Camera-type eye (tissue), 1 donor: ENCODE results near the gene TMIE. TPM values are rescaled to one million over a fixed set of nuclear protein-coding genes. Genes with fewer than 3 reads are reported as not detected.

Experiments used
- total RNA-seq: library from RNA; depleted of rRNA; stranded (reverse); fragments of >200 nt; gene quantifications from one replicate; pipeline ENCODE4 v1.2.3, GENCODE V29; 2014

The TMIE gene
- total RNA-seq, result 3.0 TPM

DNA sequence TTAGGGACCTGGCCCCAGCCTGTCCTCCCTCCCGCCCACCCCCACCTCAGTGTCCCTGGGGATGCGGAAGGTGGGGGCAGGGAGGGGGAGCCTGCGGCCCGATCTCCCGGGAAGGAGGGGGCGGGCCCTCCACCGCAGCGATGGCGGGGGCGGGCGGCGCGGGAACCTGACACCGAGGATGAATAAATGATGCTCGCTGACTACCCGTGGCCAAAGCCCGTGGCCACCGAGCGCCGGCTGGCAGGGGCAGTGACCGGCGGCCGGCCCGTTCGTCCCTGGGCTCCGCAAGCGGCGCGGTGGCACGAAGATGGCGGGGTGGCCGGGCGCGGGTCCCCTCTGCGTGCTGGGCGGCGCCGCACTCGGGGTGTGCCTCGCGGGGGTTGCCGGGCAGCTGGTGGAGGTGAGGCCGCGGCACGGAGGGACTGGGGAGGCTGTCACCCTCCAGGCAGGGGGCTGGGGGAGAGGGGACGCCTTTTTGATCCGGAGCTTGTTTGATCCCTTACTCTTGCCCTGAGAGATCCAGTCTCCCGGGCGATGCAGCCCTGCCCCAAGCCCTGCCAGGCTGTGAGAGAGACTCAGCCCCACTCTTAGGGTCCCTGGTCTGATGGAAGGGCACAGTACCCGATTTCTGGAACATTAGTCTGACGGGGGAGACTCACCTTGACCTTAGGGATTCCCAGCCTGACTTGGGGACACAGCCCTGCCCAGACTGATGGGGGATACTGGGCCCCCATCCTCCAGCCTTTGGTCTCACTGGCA is at the start of gene TMIE:
Gene TMIE, plus strand, starts transcription at position 212 of the 759 bp plus-strand sequence. Its CDS starts 96 bp downstream, at position 308.

GRCh38 chr3:46693038-46693891 is 7.9 kb upstream of the TMIE start, which contains the start of gene ALS2CL:
ALS2CL (minus strand) TSS chr3:46693679; CDS start chr3:46689440, 4,239 bp downstream.

GRCh38 chr3:46717447-46718231 is 16.4 kb downstream of the TMIE start, which contains the start of gene PRSS50:
PRSS50 (minus strand) TSS chr3:46717869; CDS start chr3:46717824, 45 bp downstream.

Other genes with a start within 250 kb of the TMIE start
- 52.9 TPM for gene LTF, start 236.5 kb upstream of the TMIE start, total RNA-seq
- not detected for gene RTP3, start 203.4 kb upstream of the TMIE start, total RNA-seq
- gene LRRC2, start 135.1 kb upstream of the TMIE start, total RNA-seq, result 3.6 TPM
- gene FAM240A, start 88.9 kb upstream of the TMIE start, total RNA-seq, result not detected
- gene ALS2CL, start 7.7 kb upstream of the TMIE start, total RNA-seq, result 8.3 TPM
- gene PRSS50, start 16.5 kb downstream of the TMIE start, total RNA-seq, result 1.2 TPM
- gene MYL3, start 162.1 kb downstream of the TMIE start, total RNA-seq, result 11.8 TPM
- 14.7 TPM for gene PTH1R, start 176.3 kb downstream of the TMIE start, total RNA-seq